SK-N-SH (cell line): ENCODE data around the gene KCTD20.

ENCODE experiments used
- CHD2 ChIP-seq: fragments of 150-350 bp; IDR thresholded peaks from 2 replicates; pipeline ENCODE4 v1.6.1; 2018; ENCODE audit warnings: low read length; ENCODE audit not compliant: partially characterized antibody
- EZH2phosphoT487 ChIP-seq: fragments of 200-600 bp; sonication (generic); IDR thresholded peaks from 2 replicates; pipeline ENCODE4 v1.6.1; 2017; ENCODE audit warnings: low read depth, mixed run types, mild to moderate bottlenecking, antibody characterized with exemption, moderate library complexity, borderline replicate concordance
- POLR2AphosphoS5 ChIP-seq: IDR thresholded peaks from 2 replicates; pipeline ENCODE4 v1.6.1; 2012; ENCODE audit warnings: low read depth, low read length
- RXRA ChIP-seq: IDR thresholded peaks from 2 replicates; pipeline ENCODE4 v1.4.0; 2012; ENCODE audit warnings: low read depth, mild to moderate bottlenecking, borderline replicate concordance
- TF ChIP-seq, protein P1 (sequence below): fragments of 200-600 bp; sonication (generic); IDR thresholded peaks from 2 replicates; pipeline ENCODE4 v1.6.1; 2017; ENCODE audit warnings: antibody characterized with exemption, mild to moderate bottlenecking, moderate library complexity
- TF ChIP-seq, protein P2 (sequence below): IDR thresholded peaks from 2 replicates; pipeline ENCODE4; 2012
- TF ChIP-seq, protein P3 (sequence below): IDR thresholded peaks from 2 replicates; pipeline ENCODE4 v1.4.0; 2012; ENCODE audit warnings: low read depth

DNA sequence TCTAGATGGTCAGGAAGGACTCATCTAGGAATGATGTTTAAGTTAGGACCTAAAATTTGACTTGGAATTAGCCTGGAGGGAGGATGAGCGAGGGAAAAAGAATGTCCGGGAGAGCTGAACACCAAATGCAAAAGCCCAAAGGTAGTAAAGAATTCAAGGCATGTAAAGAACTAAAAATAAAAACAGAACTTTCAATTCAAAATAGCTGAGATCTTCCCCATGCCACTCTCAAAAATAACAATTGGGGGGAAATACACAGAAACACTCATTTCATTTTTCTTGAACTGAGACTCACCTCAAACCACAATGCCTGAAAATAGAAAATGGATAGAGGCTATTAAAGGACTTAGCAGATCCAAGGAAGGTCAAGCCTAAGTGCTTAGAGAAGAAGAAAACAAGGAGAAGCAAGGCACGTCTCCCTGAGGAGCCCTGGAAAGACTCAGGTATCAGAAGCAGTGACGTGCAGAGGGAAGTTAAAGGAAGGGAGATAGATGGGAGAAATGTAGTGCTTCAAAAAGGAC, 10.6 kb upstream of the KCTD20 start:
- TF ChIP-seq, protein P1, sequence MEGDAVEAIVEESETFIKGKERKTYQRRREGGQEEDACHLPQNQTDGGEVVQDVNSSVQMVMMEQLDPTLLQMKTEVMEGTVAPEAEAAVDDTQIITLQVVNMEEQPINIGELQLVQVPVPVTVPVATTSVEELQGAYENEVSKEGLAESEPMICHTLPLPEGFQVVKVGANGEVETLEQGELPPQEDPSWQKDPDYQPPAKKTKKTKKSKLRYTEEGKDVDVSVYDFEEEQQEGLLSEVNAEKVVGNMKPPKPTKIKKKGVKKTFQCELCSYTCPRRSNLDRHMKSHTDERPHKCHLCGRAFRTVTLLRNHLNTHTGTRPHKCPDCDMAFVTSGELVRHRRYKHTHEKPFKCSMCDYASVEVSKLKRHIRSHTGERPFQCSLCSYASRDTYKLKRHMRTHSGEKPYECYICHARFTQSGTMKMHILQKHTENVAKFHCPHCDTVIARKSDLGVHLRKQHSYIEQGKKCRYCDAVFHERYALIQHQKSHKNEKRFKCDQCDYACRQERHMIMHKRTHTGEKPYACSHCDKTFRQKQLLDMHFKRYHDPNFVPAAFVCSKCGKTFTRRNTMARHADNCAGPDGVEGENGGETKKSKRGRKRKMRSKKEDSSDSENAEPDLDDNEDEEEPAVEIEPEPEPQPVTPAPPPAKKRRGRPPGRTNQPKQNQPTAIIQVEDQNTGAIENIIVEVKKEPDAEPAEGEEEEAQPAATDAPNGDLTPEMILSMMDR = no peak
- TF ChIP-seq EZH2phosphoT487 (no peak), RXRA (peak; percentile 59; the same call in 1 of the 2 replicates), CHD2 (no peak), POLR2AphosphoS5 (no peak)
- TF ChIP-seq, protein P2, sequence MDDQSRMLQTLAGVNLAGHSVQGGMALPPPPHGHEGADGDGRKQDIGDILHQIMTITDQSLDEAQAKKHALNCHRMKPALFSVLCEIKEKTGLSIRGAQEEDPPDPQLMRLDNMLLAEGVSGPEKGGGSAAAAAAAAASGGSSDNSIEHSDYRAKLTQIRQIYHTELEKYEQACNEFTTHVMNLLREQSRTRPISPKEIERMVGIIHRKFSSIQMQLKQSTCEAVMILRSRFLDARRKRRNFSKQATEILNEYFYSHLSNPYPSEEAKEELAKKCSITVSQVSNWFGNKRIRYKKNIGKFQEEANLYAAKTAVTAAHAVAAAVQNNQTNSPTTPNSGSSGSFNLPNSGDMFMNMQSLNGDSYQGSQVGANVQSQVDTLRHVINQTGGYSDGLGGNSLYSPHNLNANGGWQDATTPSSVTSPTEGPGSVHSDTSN = peak; percentile 30; the same call in 1 of the 2 replicates
- TF ChIP-seq, protein P3, sequence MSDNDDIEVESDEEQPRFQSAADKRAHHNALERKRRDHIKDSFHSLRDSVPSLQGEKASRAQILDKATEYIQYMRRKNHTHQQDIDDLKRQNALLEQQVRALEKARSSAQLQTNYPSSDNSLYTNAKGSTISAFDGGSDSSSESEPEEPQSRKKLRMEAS = no peak
